Fibroblast of skin of scalp (primary cell): Measurements from ENCODE around the gene SCFD1.
A peak's percentile ranks its signal among the peaks of the same experiment; 100 is the strongest.
"Not testable (repeated sequence)": the region's sequence is repeated elsewhere in the genome, so short reads cannot be mapped to it uniquely, and the experiment has no call there.

Experiments
- DNase-seq: peaks from one replicate; pipeline ENCODE4 v3.0.0-alpha.2; 2013

The SCFD1 gene

GRCh38 chr14:30614155-30614554 is 8.0 kb upstream of the SCFD1 start:
- no peak for DNase-seq

DNA sequence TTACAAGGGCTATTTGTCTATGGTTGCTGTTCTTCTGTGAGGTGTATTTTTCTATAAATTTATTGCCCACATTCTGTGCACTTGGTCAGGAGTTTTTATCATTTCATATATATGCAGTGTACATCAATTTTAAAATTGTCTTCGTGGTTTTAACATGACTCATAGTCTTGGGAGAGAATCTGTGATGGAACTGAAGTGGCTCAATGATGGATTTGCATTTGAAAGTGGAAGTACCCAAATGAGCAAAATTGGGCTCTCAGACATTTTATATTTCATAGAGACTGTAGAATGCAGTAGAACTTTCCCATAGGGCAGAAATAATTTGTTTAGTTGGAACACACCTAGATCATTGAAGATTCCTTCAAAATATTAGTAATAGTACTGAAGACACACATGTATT is 1.9 kb upstream of the SCFD1 start:
- peak; percentile 75 for DNase-seq

DNA sequence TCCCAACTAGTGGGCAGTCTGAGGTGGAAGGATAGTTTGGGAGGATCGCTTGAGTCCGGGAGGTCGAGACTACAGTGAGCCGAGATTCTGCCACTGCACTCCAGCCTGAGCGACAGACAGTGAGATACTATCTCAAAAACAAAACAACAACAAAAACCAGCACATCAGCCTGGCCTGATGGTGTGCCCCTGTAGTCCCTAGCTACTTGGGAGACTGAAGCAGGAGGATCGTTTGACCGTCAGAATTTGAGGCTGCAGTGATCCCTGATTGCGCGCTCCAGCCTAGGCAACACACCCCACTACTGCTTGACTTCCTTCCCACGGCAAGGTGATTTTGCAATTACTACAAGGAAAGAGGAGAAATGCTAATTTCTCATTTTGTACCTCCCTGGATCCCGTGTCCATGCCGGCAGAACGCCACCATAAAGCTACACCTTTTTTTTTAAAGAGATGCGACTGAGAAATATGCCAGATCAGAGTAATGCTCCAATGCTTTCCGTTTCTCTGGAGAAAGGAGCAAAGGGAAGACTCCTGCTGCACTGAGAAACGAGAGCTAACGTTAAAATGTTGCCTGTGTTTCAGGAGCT is 672 bp upstream of the SCFD1 start:
- DNase-seq, result peak; percentile 4

DNA sequence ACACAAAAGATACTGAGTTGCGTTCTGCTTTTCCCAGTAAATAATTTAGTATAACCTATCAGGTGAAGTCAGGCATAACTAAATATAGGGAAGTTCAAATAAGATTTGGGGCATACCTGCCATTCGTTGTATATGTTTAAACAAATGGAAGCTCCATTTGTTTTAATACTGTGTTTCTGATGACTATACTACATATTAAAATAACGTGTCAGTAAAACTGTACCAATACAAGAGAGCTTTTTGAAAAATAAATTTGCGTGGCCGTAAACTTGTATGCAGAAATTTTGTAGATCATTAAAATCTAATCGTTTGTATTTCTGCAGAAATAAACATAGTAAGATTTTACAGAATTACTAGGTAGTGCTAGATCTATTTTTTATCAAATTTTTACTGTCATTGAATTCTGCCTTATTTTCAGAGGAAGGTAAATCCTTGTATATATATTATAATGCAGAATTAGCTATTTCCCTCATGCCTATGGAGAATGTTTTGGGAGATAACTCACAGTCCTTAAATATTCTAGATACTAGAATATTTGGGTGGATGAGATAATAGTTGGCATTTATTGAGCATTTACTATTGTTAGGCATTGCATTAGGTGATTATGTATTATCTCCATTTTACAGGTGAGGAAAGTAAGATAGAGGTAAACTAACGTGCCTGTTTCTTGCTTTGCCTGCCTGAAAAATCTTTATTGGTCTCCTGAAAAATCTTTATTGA is 1.5 kb downstream of the SCFD1 start:
- DNase-seq, result no peak

GRCh38 chr14:30624132-30624423 is 2.0 kb downstream of the SCFD1 start:
- DNase-seq, result no peak

GRCh38 chr14:30625533-30625932 is 3.4 kb downstream of the SCFD1 start:
- DNase-seq, result no peak

DNA sequence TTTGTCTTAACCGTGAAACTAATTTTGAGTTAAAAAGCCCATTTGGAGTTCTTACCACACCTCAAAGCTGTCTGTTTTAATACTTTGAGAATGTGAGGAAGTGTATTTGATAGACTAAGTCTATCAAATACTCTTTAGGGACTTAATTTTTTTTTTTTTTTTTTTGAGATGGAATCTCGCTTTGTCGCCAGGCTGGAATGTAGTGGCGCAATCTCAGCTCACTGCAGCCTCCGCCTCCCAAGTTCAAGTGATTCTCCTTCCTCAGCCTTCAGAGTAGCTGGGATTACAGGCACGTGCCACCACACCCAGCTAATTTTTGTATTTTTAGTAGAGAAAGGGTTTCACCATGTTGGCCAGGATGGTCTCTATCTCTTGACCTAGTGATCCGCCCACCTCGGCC is 7.3 kb downstream of the SCFD1 start:
- peak; percentile 67 for DNase-seq

- DNase-seq, result no peak
These were observed 8.1 kb downstream of the SCFD1 start for GRCh38 chr14:30630248-30630647.

DNA sequence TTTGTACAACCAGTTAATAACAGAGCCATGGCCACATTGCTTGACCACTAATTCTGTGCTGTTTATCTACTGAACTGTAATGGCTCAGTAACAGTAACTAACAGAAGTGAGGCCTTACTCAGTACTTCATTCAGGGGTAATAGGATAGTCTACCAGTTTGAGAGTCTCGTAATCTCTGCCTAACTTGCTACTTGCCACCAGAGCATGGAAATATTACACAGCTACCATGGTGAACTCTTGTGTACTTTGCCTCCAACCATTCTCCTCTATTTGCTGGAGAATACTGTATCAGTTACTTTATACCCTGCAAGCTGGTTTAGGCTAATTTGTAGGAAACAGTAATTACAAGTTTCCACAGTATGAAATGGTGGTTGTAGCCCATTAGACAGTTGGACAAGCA is 10.6 kb downstream of the SCFD1 start:
- no peak for DNase-seq

DNA sequence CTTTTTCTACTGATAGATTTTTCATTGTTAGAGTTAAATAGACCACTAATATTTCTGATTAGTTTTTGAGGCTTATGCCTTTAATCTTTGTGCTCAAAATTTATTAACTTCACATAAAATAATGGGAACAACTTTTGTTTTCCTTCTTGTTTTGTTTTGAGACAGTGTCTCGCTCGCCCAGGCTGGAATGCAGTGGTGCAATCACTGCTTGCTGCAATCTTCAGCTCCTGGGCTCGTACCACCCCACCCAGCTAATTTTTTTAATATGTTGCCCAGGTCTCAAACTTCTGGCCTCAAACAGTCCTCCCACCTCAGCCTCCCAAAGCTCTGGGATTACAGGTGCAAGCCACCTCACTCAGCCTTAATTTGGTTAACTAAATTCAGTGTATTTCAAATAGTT is 16.8 kb downstream of the SCFD1 start:
- no peak for DNase-seq

GRCh38 chr14:30641207-30641606 is 19.1 kb downstream of the SCFD1 start:
- no peak for DNase-seq

DNA sequence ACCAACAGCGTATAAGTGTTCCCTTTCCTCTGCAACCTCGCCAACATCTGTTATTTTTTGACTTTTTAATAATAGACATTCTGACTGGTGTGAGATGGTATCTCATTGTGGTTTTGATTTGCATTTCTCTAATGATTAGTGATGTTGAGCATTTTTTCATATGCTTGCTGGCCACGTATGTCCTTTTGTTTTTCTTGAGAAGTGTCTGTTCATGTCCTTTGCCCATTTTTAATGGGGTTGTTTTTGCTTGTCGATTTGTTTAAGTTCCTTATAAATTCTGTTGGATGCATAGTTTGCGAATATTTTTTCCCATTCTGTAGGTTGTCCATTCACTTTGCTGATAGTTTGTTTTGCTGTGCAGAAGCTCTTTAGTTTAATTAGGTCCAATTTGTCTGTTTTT is 22.3 kb downstream of the SCFD1 start:
- DNase-seq, result not testable (repeated sequence)

GRCh38 chr14:30645600-30645999 is 23.5 kb downstream of the SCFD1 start:
- no peak for DNase-seq

- DNase-seq, result no peak
These were observed 26.4 kb downstream of the SCFD1 start for GRCh38 chr14:30648471-30648870.

DNA sequence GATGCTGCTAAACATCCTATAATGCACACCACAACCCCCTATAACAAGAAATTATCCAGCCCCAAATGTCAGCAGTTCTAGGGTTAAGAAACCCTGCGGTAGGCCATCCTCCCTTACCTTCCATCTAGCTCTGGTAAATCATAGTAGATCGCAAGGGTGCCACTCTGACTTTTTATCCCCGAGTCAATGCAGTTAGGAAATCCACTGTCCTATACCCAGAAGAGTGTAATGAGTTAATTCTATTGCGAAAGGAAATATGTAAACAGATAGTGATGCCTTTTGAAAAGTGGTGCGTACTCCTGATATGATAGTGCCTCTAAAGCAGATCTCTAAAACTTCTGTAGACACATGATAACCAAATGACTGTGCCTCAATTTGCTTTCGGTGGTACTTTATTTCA is 29.8 kb downstream of the SCFD1 start:
- no peak for DNase-seq

- no peak for DNase-seq
These were observed 33.0 kb downstream of the SCFD1 start for GRCh38 chr14:30655124-30655523.

DNA sequence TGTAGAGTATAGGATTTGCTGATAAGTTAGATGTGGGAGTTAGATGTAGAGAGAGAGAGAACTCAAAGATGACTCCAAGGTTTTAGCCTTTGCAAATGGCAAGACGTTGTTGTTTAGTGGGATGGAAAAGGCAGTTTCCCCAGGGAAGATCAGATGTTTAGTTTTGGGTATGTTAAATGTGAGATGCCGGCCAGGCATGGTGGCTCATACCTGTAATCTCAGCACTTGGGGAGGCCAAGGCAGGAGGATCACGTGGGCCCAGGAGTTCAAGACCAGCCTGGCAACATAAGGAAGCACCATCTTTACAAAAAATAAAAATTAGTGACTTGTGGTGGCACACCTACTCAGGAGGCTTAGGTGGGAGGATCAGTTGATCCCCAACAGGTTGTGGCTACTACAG is 33.5 kb downstream of the SCFD1 start:
- DNase-seq, result no peak

DNA sequence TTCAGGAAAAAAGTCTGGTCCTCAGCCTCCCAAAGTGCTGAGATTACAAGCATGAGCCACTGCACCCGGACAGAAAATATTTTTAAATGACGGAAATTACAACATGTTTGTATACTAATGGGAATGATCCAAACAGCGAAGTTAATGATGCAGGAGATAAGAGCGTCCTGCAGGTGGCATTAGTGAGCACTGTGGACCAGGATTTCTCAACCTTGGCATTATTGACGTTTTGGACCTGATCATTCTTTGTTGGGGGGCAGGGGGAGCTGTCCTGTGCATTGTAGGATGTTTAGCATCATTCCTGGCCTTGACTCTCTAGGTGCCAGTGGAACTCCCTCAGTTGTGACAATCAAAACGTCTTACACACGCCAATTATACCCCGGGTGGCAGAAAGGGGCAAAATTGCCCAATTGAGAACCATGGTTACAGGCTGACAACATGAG is 34.1 kb downstream of the SCFD1 start:
- peak; percentile 11 for DNase-seq

GRCh38 chr14:30657050-30657449 is 34.9 kb downstream of the SCFD1 start:
- DNase-seq, result no peak

DNA sequence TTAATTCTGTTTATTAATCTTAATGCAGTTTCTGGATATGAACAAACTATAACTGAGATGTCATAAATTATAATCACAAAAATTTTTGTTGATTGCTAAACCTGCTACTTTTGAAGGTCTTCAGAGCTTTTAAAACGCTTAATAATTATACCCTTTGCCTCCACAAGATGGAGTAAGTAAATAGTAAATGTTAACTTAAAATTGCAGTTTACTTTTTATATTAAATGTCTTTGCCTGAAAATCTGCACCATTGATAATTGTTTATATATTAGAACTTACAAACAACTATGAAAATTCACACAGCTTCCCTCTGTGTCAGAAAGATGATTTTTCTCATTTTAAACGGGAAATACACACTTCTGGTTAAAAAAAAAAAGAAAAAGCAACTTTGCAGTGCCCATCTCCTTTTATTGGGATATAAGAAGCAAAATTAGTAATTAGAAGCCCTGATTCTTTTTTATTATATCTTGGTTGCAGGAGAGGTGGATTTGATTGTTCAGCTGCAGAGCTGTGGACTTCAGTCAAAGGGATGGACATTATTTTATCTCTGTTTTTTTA is 35.6 kb downstream of the SCFD1 start:
- peak; percentile 2 for DNase-seq

GRCh38 chr14:30658645-30659044 is 36.5 kb downstream of the SCFD1 start:
- DNase-seq, result no peak

GRCh38 chr14:30669594-30669993 is 47.5 kb downstream of the SCFD1 start:
- DNase-seq, result no peak

- no peak for DNase-seq
These were observed 51.0 kb downstream of the SCFD1 start for GRCh38 chr14:30673071-30673470.

DNA sequence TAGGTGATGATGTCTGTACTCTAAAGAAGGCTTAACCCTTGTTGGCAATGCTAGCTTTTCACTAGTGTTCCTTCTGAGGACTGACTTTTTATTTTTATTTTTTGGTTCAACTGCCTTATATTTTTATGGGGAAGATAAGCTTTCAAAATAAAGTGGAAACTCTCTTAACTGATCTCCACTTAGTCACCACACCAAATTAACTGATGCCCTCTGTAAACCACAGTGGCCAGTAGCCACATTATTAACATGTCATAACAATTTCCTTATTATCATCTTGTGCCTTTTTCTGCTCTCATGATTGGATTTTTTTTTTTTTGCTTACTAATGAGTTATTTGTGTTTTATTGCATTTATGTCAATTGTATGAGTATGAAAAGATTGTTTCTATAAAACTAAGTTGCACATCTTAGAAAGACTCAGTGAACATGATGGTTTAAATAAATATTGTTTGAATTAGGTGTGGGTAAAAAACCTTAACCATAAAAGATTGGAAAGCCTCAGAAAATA is 56.9 kb downstream of the SCFD1 start:
- no peak for DNase-seq
